ENCODE measurements around the gene ANKRD55. TPM values are rescaled to one million over a fixed set of nuclear protein-coding genes. Genes with fewer than 3 reads are reported as not detected.

The ANKRD55 gene
- total RNA-seq, 1 donor from 2014 or later: 0.79 TPM

DNA sequence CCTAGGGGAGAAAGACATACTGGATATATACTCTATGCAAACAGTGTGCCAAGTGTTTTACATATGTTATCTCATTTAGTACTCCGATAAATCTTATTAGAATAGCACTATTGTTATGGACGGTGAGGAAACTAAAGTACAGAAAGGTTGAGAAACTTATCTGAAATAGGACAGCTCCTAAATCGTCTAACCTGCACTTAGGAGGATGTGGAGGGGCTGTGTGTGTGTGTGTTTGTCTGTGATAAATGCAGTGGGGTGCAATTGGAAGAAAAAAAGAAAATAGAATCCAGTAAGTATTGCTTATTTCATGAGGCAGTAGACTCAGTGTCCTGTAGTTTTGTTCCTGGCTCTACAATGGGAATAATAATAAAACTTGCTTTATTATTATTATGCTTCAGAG lies 131.9 kb downstream of the ANKRD55 start:
- intact Hi-C loops (cut with micrococcal nuclease): no loop called here
- Mint-ChIP-seq H3K4me1 (peaks cover 59% of the 10 kb centered on the region), H3K27me3 (no peaks in the 10 kb centered on the region), H3K36me3 (ENCODE audit: low read depth) (peaks cover 15% of the 10 kb centered on the region), H3K27ac (peak overlapping the region; percentile 88), H3K9me3 (no peaks in the 10 kb centered on the region), H3K4me3 (peak overlapping the region; percentile 77)
- no peak for DNase-seq

DNA sequence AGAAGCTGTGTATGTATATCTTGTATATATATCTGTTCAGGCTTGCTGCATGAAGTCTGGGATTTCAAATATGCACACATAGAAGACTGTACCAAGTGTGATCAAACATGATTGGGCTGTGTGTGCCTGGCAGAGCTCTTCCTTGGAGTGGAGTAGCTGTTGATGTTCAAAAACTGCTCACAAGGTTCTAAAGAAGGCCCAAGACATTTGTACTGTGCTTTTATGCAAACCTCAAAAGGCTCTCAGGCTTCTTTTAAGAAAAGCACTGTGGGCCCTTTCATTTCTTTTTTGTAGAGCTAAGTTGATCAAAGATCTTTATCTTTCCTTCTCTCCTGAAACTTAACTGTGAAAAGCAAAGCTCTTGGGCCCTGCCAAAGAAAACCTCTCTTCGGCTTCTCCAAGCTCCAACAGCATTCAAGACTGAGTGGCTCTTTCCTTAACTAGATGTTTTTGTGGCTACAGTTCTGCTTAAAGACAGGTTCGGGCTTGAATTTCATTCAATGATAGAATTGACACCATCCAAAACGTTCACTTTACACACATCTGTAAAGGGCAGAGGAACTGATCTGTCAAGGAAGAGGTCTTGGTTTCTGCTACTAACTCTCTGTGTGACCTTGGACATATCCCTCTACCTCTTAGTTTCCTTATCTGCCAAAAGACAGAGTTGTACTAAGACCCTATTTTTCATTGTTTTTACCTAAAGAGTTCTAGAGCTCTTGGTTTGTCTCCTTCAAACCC lies 132.5 kb downstream of the ANKRD55 start:
- Mint-ChIP-seq H3K4me1 (peaks cover 57% of the 10 kb centered on the region), H3K27me3 (no peaks in the 10 kb centered on the region), H3K36me3 (ENCODE audit: low read depth) (peaks cover 15% of the 10 kb centered on the region), H3K4me3 (peak overlapping the region; percentile 77), H3K27ac (peak overlapping the region; percentile 88), H3K9me3 (no peaks in the 10 kb centered on the region)
- peak; percentile 70 for DNase-seq
- intact Hi-C loops (cut with micrococcal nuclease): no loop called here

DNA sequence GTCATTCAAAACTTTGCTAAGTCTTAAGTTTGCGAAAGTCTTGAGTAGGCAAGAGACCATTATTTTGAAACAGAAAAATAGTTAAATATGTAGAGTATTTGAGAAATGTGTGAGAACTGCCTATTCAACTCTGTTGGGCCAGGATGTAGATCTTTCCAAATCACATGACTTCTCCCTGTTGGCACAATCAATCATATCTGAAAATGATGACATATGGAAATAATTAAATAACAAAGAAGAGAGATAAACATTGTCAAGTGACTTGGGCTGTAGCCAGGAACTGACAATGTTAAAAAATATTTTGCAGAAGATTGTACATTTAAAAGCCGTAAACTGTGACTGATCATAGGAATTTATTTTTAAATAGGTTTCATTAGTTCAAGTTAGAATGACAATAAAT lies 133.8 kb downstream of the ANKRD55 start:
- no peak overlapping the region for H3K27ac Mint-ChIP-seq
- no peaks in the 10 kb centered on the region for H3K9me3 Mint-ChIP-seq
- peaks cover 58% of the 10 kb centered on the region for H3K4me1 Mint-ChIP-seq
- H3K4me3 Mint-ChIP-seq: peak overlapping the region; percentile 19
- no peak for DNase-seq
- H3K27me3 Mint-ChIP-seq: no peaks in the 10 kb centered on the region
- intact Hi-C loops (cut with micrococcal nuclease): loop anchor here (10.0 kb wide), 2 partner anchors 105 to 225 kb away; partner anchors contain the start of gene IL6ST
- H3K36me3 Mint-ChIP-seq (ENCODE audit: low read depth): peaks cover 15% of the 10 kb centered on the region

DNA sequence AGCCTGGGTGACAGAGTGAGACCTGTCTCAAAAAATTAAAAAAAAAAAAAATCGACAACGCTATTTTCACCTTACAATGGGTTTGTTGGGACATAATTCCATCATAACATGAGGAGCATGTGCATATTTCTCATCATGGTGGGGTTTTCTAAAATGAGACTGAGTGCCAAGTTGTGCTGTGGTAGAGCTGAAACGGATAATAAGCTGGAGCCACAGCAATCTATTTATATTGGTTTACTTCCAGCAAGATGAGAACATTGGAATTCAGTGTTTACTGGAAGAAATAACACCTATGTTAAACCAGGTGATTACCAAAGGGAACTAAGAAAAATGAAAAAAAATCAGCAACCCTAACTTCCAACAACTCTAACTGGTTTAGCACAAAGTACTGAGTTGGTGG lies 136.1 kb downstream of the ANKRD55 start:
- Mint-ChIP-seq H3K27ac (no peak overlapping the region), H3K36me3 (ENCODE audit: low read depth) (peaks cover 15% of the 10 kb centered on the region), H3K4me3 (no peak overlapping the region), H3K27me3 (no peaks in the 10 kb centered on the region), H3K4me1 (peaks cover 65% of the 10 kb centered on the region), H3K9me3 (no peaks in the 10 kb centered on the region)
- DNase-seq: no peak
- intact Hi-C loops (cut with micrococcal nuclease): loop anchor here (10.0 kb wide), 2 partner anchors 102 to 228 kb away; partner anchors contain the start of gene IL6ST

DNA sequence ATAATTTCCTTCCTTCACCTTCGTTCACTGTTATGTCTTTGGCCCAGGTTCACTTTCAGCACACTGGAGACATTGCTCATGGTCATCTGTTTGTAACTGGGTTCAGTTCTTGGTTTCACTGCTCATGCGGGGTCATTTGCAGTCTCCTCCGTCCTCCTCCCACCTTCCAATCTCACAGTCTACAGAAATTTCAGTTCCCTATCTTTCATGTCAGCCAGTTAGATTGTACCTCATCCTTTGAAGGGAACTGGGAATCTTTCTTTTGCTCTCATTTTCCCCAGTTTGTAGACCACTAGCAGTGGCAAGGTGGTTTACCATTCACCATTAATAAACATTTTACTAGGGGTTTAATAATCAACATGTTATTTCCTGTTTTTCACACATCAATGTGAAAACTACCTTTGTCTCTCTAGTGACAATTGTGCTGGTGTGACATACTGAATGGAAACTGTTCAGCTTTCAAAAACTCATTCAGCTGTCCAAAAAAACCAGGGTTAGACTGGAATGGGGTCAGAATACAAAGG lies 137.5 kb downstream of the ANKRD55 start:
- Mint-ChIP-seq H3K27ac (peak overlapping the region; percentile 12), H3K27me3 (no peaks in the 10 kb centered on the region), H3K4me1 (peaks cover 64% of the 10 kb centered on the region), H3K4me3 (peak overlapping the region; percentile 28), H3K36me3 (ENCODE audit: low read depth) (peaks cover 11% of the 10 kb centered on the region), H3K9me3 (no peaks in the 10 kb centered on the region)
- intact Hi-C loops (cut with micrococcal nuclease): loop anchor here (2.0 to 10.0 kb wide), 6 partner anchors 15 to 229 kb away; partner anchors contain the start of gene IL6ST
- DNase-seq: no peak

DNA sequence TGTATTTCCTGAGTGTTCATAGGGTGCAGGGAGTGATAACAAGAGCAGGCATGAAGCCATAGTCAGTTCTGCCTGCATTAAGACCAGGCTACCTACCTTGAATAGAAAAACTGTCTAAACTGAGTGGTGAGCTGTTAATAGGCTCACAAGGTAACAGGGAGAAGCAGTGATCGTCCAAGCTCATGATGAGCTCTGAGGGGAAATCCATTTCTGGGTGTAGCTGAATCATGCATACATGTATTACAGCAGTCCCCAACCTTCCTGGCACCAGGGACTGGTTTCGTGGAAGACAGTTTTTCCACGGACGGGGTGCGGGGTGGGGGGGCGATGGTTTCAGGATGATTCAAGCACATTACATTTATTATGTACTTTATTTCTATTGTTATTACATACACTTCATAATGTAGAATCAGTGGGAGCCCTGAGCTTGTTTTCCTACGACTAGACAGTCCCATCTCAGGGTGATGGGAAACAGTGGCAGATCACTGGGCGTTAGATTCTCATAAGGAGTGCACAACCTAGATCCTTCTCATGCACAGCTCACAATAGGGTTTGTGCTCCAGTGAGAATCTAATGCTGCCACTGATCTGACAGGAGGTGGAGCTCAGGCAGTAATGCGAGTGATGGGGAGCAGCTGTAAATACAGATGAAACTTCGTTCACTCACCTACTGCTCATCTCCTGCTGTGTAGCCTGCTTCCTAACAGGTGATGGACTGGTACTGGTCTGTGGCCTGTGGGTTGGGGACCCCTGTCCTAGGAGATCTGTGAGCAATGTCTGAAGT lies 138.4 kb downstream of the ANKRD55 start:
- Mint-ChIP-seq H3K27ac (peak overlapping the region; percentile 69), H3K36me3 (ENCODE audit: low read depth) (peaks cover 11% of the 10 kb centered on the region), H3K4me3 (peak overlapping the region; percentile 28), H3K27me3 (no peaks in the 10 kb centered on the region), H3K9me3 (no peaks in the 10 kb centered on the region), H3K4me1 (peaks cover 63% of the 10 kb centered on the region)
- intact Hi-C loops (cut with micrococcal nuclease): loop anchor here (1.0 to 10.0 kb wide), 8 partner anchors 14 to 230 kb away; partner anchors contain the start of gene IL6ST
- DNase-seq: peak; percentile 74

DNA sequence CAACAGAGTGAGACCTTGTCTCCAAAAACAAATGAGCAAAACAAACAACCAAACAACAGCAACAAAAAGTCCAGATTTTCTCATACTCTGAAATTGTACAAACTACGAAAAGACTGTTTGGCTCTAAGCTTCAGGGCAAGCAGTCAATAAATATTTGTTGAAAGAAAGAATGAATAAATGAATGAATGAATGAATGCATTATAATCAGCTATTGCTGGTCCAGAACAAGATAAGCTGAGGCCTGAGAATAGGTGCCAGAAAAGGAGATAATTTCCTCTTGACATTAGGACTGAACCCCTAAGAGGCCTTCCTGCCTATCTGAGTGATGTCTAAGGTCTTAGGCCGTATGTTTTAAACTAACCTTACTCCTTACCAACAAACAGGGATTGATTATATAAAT lies 139.2 kb downstream of the ANKRD55 start:
- no peaks in the 10 kb centered on the region for H3K27me3 Mint-ChIP-seq
- intact Hi-C loops (cut with micrococcal nuclease): loop anchor here (1.0 to 10.0 kb wide), 8 partner anchors 13 to 231 kb away; partner anchors contain the start of gene IL6ST
- H3K4me1 Mint-ChIP-seq: peaks cover 65% of the 10 kb centered on the region
- DNase-seq: no peak
- H3K27ac Mint-ChIP-seq: no peak overlapping the region
- no peak overlapping the region for H3K4me3 Mint-ChIP-seq
- no peaks in the 10 kb centered on the region for H3K9me3 Mint-ChIP-seq
- peaks cover 9% of the 10 kb centered on the region for H3K36me3 Mint-ChIP-seq (ENCODE audit: low read depth)

DNA sequence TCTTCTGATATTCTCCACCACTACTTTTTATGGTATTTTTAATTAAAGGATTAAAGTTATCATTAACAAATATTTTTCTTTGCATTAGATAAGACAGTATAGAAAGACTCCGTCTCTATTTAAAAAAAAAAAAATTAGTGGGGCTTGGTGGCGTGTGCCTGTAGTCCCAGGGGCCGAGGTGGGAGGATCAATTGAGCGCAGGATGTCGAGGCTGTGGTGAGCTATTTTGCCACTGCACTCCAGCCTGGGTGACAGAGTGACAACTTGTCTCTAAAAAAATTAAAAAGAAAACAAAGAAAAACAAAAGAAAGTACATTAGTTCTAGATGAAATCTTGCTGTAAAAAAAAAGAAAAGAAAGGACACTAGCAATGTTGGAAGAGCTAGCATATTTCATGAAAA lies 141.0 kb downstream of the ANKRD55 start:
- peaks cover 58% of the 10 kb centered on the region for H3K4me1 Mint-ChIP-seq

DNA sequence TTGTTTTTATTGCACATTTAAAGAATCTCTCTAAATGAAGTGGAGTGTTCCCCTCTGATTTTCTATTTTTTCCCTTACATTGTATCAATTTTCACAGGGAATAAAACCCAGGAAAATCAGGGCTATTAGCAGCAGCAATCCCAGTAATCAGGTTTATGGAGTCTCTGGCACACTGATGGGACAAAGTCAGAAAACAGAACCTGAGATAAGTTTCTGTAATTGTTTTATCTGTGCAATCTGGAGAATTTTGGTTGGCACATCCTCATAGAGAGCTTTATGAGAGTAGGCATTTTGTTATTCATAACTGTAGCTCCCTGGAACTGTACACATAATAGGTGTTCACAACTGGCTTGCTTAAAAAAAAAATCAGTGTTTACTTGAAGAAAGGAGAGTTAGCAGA lies 141.5 kb downstream of the ANKRD55 start:
- intact Hi-C loops (cut with micrococcal nuclease): loop anchor here (10.0 kb wide), 2 partner anchors 97 to 233 kb away; partner anchors contain the start of gene IL6ST
- peaks cover 2% of the 10 kb centered on the region for H3K36me3 Mint-ChIP-seq (ENCODE audit: low read depth)
- no peak overlapping the region for H3K4me3 Mint-ChIP-seq

More for the DNA sequence above, 141.0 kb downstream of the ANKRD55 start:
- peaks cover 2% of the 10 kb centered on the region for H3K36me3 Mint-ChIP-seq (ENCODE audit: low read depth)
- H3K27ac Mint-ChIP-seq: no peak overlapping the region
- H3K9me3 Mint-ChIP-seq: no peaks in the 10 kb centered on the region
- no peak overlapping the region for H3K4me3 Mint-ChIP-seq
- DNase-seq: no peak
- intact Hi-C loops (cut with micrococcal nuclease): loop anchor here (10.0 kb wide), 2 partner anchors 97 to 233 kb away; partner anchors contain the start of gene IL6ST
- no peaks in the 10 kb centered on the region for H3K27me3 Mint-ChIP-seq

DNA sequence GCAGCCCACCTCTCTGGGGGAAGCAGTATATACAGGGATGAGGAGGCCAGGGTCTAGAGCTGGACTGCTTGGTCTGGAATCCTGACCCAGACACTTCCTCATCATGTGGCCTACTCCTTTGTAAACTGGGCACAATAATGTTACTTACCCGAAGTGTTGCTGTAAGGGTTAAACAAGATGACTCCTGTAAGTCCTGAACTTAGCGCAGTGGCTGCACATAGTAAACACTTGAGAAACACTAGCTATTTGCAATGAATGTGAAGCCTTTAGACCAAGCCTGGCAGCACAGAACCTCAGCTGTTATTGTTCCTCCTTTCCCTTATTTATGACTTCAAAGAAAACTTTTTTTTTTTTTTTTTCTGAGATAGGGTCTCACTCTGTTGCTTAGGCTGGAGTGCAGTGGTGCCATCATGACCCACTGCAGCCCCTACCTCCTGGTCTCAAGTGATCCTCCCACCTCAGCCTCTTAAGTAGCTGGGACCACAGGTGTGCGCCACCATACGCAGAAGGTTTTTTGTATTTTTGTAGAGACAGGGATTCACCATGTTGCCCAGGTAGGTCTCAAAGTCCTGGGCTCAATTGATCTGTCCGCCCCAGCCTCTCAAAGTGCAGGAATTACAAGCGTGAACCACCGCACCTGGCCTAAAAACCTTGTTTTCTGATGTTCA lies 142.2 kb downstream of the ANKRD55 start:
- Mint-ChIP-seq H3K27me3 (no peaks in the 10 kb centered on the region), H3K27ac (no peak overlapping the region), H3K36me3 (ENCODE audit: low read depth) (no peaks in the 10 kb centered on the region), H3K9me3 (no peaks in the 10 kb centered on the region), H3K4me1 (peaks cover 55% of the 10 kb centered on the region), H3K4me3 (no peak overlapping the region)
- intact Hi-C loops (cut with micrococcal nuclease): loop anchor here (10.0 kb wide), 2 partner anchors 96 to 234 kb away; partner anchors contain the start of gene IL6ST
- DNase-seq: no peak

More for the DNA sequence above, 141.5 kb downstream of the ANKRD55 start:
- H3K27me3 Mint-ChIP-seq: no peaks in the 10 kb centered on the region
- peak overlapping the region; percentile 3 for H3K27ac Mint-ChIP-seq
- no peaks in the 10 kb centered on the region for H3K9me3 Mint-ChIP-seq
- DNase-seq: no peak
- peaks cover 57% of the 10 kb centered on the region for H3K4me1 Mint-ChIP-seq

DNA sequence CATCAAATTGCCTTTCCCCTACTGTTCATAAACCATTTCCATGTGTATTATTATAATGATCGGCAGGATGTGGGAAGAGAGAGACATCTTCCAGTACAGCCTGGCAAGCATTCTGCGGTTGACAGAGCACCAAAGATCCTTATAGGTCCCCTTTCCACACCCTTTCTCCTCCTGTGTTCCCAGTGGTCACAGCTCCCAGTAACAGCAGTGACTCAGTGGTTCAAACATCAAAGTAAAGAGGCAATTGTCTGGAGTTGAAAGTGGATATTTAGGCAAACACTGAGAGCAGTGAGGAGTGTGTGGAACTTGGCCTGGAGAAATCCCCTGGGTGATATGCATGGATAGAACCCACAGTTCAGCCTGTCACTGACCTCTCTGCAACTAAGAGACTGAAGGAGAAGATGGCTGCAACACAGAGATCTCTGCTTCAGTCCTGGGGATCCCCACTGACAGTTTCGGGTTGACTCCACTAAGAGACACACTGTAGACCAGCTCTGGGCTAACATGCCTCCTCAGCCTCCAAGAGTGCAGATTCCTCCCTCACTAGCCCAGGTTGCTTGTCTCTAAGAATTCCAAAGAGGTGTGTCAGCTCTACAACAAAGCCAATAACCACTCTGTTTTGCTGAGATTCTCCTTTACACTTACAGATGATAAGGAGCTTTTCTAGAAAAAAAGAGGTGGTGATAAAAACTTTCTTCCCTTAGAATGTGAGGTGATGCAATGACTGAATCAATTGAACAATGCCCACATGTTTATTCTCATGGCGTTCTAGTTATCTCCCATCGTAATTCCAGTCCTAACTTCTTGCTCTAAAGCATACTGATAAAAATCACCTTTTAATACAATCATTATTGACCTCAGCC lies 143.9 kb downstream of the ANKRD55 start:
- Mint-ChIP-seq H3K4me3 (no peak overlapping the region), H3K36me3 (ENCODE audit: low read depth) (no peaks in the 10 kb centered on the region), H3K9me3 (no peaks in the 10 kb centered on the region), H3K4me1 (peaks cover 47% of the 10 kb centered on the region), H3K27ac (peak overlapping the region; percentile 74), H3K27me3 (no peaks in the 10 kb centered on the region)
- peak; percentile 72 for DNase-seq
- intact Hi-C loops (cut with micrococcal nuclease): loop anchor here (1.0 kb wide), 1 partner anchor 8 kb away; no protein-coding TSS in a partner anchor

DNA sequence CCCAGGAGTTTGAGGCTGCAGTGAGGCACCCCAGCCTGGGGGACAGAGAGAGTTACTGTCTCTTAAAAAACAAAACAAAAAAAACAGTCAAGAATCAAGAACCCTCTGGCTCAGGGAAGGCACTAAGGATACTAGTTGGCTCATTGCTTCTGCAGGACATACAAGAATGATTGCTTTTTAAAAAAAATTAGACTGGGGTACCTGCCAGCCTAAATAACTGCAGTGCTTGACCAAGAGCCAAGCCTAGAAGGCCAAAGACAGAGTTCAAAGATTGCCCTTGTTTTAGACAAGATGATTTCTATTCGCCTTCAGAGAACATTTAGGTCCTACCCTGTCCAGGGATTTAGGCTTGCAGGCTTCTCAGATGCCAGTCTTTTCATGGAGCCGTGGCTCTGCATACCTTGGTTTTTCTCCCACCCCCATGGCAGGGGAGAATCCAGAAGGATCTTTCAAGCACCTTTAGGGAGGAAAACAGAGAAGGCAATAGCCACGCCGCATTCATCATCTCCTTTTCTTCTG lies 144.6 kb downstream of the ANKRD55 start:
- DNase-seq: no peak
- H3K4me3 Mint-ChIP-seq: no peak overlapping the region
- intact Hi-C loops (cut with micrococcal nuclease): no loop called here
- H3K27me3 Mint-ChIP-seq: no peaks in the 10 kb centered on the region
- H3K36me3 Mint-ChIP-seq (ENCODE audit: low read depth): no peaks in the 10 kb centered on the region
- H3K4me1 Mint-ChIP-seq: peaks cover 42% of the 10 kb centered on the region
- no peak overlapping the region for H3K27ac Mint-ChIP-seq
- H3K9me3 Mint-ChIP-seq: peaks cover 2% of the 10 kb centered on the region
